T-helper 1 cell treated with Interleukin-12 subunit alpha and Interleukin-12 subunit beta and Interleukin-4 antibody, amounts not matched to agents 30 μg/mL and 1 μg/mL, for 36 hours (primary cell): ENCODE data around the gene HSH2D.
"Not testable (repeated sequence)": the region's sequence is repeated elsewhere in the genome, so short reads cannot be mapped to it uniquely, and the experiment has no call there.

Source experiments
- H3K27ac Mint-ChIP-seq: one replicate; pipeline ENCODE4 v1.8.0; 2021; ENCODE audit warnings: mild to moderate bottlenecking, mixed read lengths
- H3K27me3 Mint-ChIP-seq: one replicate; pipeline ENCODE4 v1.8.0; 2021; ENCODE audit warnings: low read depth, mixed read lengths
- H3K36me3 Mint-ChIP-seq: one replicate; pipeline ENCODE4 v1.8.0; 2021; ENCODE audit warnings: low read depth, mixed read lengths
- H3K4me1 Mint-ChIP-seq: one replicate; pipeline ENCODE4 v1.8.0; 2021; ENCODE audit warnings: low read depth, mixed read lengths
- H3K4me3 Mint-ChIP-seq: one replicate; pipeline ENCODE4 v1.8.0; 2021; ENCODE audit warnings: mild to moderate bottlenecking, moderate library complexity, mixed read lengths
- H3K9me3 Mint-ChIP-seq: one replicate; pipeline ENCODE4 v1.8.0; 2021; ENCODE audit warnings: mixed read lengths

Gene HSH2D

GRCh38 chr19:16143399-16144215 lies at the start of gene HSH2D:
HSH2D (plus strand) TSS chr19:16143685; CDS start chr19:16148751, 5,066 bp downstream.
- no peaks in the 10 kb centered on the region for H3K27me3 Mint-ChIP-seq
- H3K4me3 Mint-ChIP-seq: peak within 1 kb of the TSS; percentile 99
- peak within 1 kb of the TSS; percentile 99 for H3K27ac Mint-ChIP-seq
- H3K9me3 Mint-ChIP-seq: peaks cover 3% of the 10 kb centered on the region
- peaks cover 43% of the 10 kb centered on the region for H3K4me1 Mint-ChIP-seq
- H3K36me3 Mint-ChIP-seq: peaks cover 18% of the 10 kb centered on the region

- H3K4me1 Mint-ChIP-seq: peaks cover 26% of the 10 kb centered on the region
- no peak overlapping the region for H3K4me3 Mint-ChIP-seq
- H3K27me3 Mint-ChIP-seq: no peaks in the 10 kb centered on the region
- H3K36me3 Mint-ChIP-seq: peaks cover 65% of the 10 kb centered on the region
- H3K9me3 Mint-ChIP-seq: no peaks in the 10 kb centered on the region
- H3K27ac Mint-ChIP-seq: peak overlapping the region; percentile 62
Observed at GRCh38 chr19:16094360-16095070, 49.0 kb upstream of the HSH2D start.

- Mint-ChIP-seq H3K36me3 (peaks cover 66% of the 10 kb centered on the region), H3K4me3 (peak overlapping the region; percentile 36), H3K27ac (peak overlapping the region; percentile 62), H3K27me3 (no peaks in the 10 kb centered on the region), H3K9me3 (no peaks in the 10 kb centered on the region), H3K4me1 (peaks cover 27% of the 10 kb centered on the region)
Observed at GRCh38 chr19:16095071-16095571, 48.4 kb upstream of the HSH2D start.

- H3K27ac Mint-ChIP-seq: peak overlapping the region; percentile 28
- H3K4me3 Mint-ChIP-seq: no peak overlapping the region
- H3K4me1 Mint-ChIP-seq: peaks cover 29% of the 10 kb centered on the region
- H3K9me3 Mint-ChIP-seq: no peaks in the 10 kb centered on the region
- peaks cover 62% of the 10 kb centered on the region for H3K36me3 Mint-ChIP-seq
- H3K27me3 Mint-ChIP-seq: no peaks in the 10 kb centered on the region
Observed at GRCh38 chr19:16096280-16096855, 47.1 kb upstream of the HSH2D start.

- peaks cover 62% of the 10 kb centered on the region for H3K36me3 Mint-ChIP-seq
- peak overlapping the region; percentile 14 for H3K27ac Mint-ChIP-seq
- H3K27me3 Mint-ChIP-seq: no peaks in the 10 kb centered on the region
- H3K4me1 Mint-ChIP-seq: peaks cover 26% of the 10 kb centered on the region
- no peaks in the 10 kb centered on the region for H3K9me3 Mint-ChIP-seq
- H3K4me3 Mint-ChIP-seq: no peak overlapping the region
Observed at GRCh38 chr19:16098416-16098768, 45.1 kb upstream of the HSH2D start.

GRCh38 chr19:16098821-16099220 lies 44.7 kb upstream of the HSH2D start:
- Mint-ChIP-seq H3K27me3 (no peaks in the 10 kb centered on the region), H3K4me3 (no peak overlapping the region), H3K36me3 (peaks cover 62% of the 10 kb centered on the region), H3K4me1 (peaks cover 23% of the 10 kb centered on the region), H3K27ac (no peak overlapping the region), H3K9me3 (no peaks in the 10 kb centered on the region)

- Mint-ChIP-seq H3K36me3 (peaks cover 61% of the 10 kb centered on the region), H3K4me1 (peaks cover 23% of the 10 kb centered on the region)
- H3K27ac Mint-ChIP-seq, H3K4me3 Mint-ChIP-seq, H3K27me3 Mint-ChIP-seq, H3K9me3 Mint-ChIP-seq: not testable (repeated sequence)
Observed at GRCh38 chr19:16099314-16099965, 44.0 kb upstream of the HSH2D start.

GRCh38 chr19:16100524-16100923 lies 43.0 kb upstream of the HSH2D start:
- H3K4me1 Mint-ChIP-seq: peaks cover 16% of the 10 kb centered on the region
- H3K27me3 Mint-ChIP-seq: no peaks in the 10 kb centered on the region
- peaks cover 55% of the 10 kb centered on the region for H3K36me3 Mint-ChIP-seq
- no peaks in the 10 kb centered on the region for H3K9me3 Mint-ChIP-seq
- H3K27ac Mint-ChIP-seq: no peak overlapping the region
- H3K4me3 Mint-ChIP-seq: no peak overlapping the region

GRCh38 chr19:16104722-16105121 lies 38.8 kb upstream of the HSH2D start:
- Mint-ChIP-seq H3K4me1 (peaks cover 8% of the 10 kb centered on the region), H3K36me3 (peaks cover 24% of the 10 kb centered on the region), H3K27ac (no peak overlapping the region), H3K27me3 (no peaks in the 10 kb centered on the region), H3K9me3 (no peaks in the 10 kb centered on the region), H3K4me3 (no peak overlapping the region)

- Mint-ChIP-seq H3K4me3 (no peak overlapping the region), H3K27ac (peak overlapping the region; percentile 69), H3K36me3 (peaks cover 19% of the 10 kb centered on the region), H3K4me1 (peaks cover 6% of the 10 kb centered on the region), H3K27me3 (no peaks in the 10 kb centered on the region), H3K9me3 (no peaks in the 10 kb centered on the region)
Observed at GRCh38 chr19:16106121-16106520, 37.4 kb upstream of the HSH2D start.

- H3K27me3 Mint-ChIP-seq: no peaks in the 10 kb centered on the region
- H3K9me3 Mint-ChIP-seq: no peaks in the 10 kb centered on the region
- H3K4me3 Mint-ChIP-seq: peak within 1 kb of the TSS; percentile 95
- peaks cover 10% of the 10 kb centered on the region for H3K36me3 Mint-ChIP-seq
- H3K4me1 Mint-ChIP-seq: peaks cover 28% of the 10 kb centered on the region
- H3K27ac Mint-ChIP-seq: peak within 1 kb of the TSS; percentile 96
Observed at GRCh38 chr19:16111160-16111908, 32.2 kb upstream of the HSH2D start, which contains the start of gene RAB8A. RAB8A (plus strand) TSS chr19:16111889; CDS start chr19:16111902, 13 bp downstream.

GRCh38 chr19:16111909-16112752 lies 31.4 kb upstream of the HSH2D start:
- Mint-ChIP-seq H3K4me1 (peaks cover 31% of the 10 kb centered on the region), H3K27ac (peak overlapping the region; percentile 96), H3K36me3 (peaks cover 10% of the 10 kb centered on the region), H3K27me3 (no peaks in the 10 kb centered on the region), H3K9me3 (no peaks in the 10 kb centered on the region), H3K4me3 (peak overlapping the region; percentile 95)

GRCh38 chr19:16112778-16113177 lies 30.7 kb upstream of the HSH2D start:
- peak overlapping the region; percentile 95 for H3K4me3 Mint-ChIP-seq
- H3K9me3 Mint-ChIP-seq: no peaks in the 10 kb centered on the region
- H3K36me3 Mint-ChIP-seq: peaks cover 10% of the 10 kb centered on the region
- peak overlapping the region; percentile 96 for H3K27ac Mint-ChIP-seq
- no peaks in the 10 kb centered on the region for H3K27me3 Mint-ChIP-seq
- H3K4me1 Mint-ChIP-seq: peaks cover 37% of the 10 kb centered on the region
